Calu3 (cell line): ENCODE measurements around the gene CCR5AS.

Experiments
- BruUV-seq: library from RNA; stranded (reverse); fragments of 400-500 nt; replicated peaks from 2 replicates; lab custom pipeline; 2021; lab: Mats Ljungman, UMichigan
- CTCF ChIA-PET: fragments of 300-600 bp; sonication (Branson Sonifier 250); formaldehyde crosslinking; loops from one replicate; lab custom pipeline; 2022; ENCODE audit warnings: antibody characterized with exemption; lab: Charles Lee
- DNase-seq: peaks from one replicate; pipeline ENCODE4 v3.0.0; 2022
- H3K27ac Mint-ChIP-seq: one replicate; pipeline ENCODE4 v1.8.0; 2022; ENCODE audit warnings: mixed read lengths; ENCODE audit not compliant: unreplicated experiment
- H3K27me3 Mint-ChIP-seq: one replicate; pipeline ENCODE4 v1.8.0; 2022; ENCODE audit warnings: mixed read lengths; ENCODE audit not compliant: unreplicated experiment
- H3K36me3 Mint-ChIP-seq: one replicate; pipeline ENCODE4 v1.8.0; 2022; ENCODE audit warnings: mild to moderate bottlenecking, moderate library complexity, mixed read lengths; ENCODE audit not compliant: insufficient read depth, unreplicated experiment
- H3K4me1 Mint-ChIP-seq: one replicate; pipeline ENCODE4 v1.8.0; 2022; ENCODE audit warnings: mild to moderate bottlenecking, low read depth, mixed read lengths; ENCODE audit not compliant: unreplicated experiment
- H3K4me3 Mint-ChIP-seq: one replicate; pipeline ENCODE4 v1.8.0; 2022; ENCODE audit warnings: mild to moderate bottlenecking, low read depth, moderate library complexity, mixed read lengths; ENCODE audit not compliant: unreplicated experiment
- H3K9me3 Mint-ChIP-seq: one replicate; pipeline ENCODE4 v1.8.0; 2022; ENCODE audit warnings: low read depth, mixed read lengths; ENCODE audit not compliant: unreplicated experiment
- CTCF ChIP-seq: fragments of 200-600 bp; IDR thresholded peaks from one replicate; pipeline ENCODE4 v1.8.0; 2022; ENCODE audit warnings: antibody characterized with exemption; ENCODE audit not compliant: unreplicated experiment
- intact Hi-C: fragments of 100-400 bp; cut with micrococcal nuclease; formaldehyde crosslinking; loops from one replicate; pipeline ENCODE4 v1.10.0; 2022; ENCODE audit not compliant: unreplicated experiment

CCR5AS gene

GRCh38 chr3:46422617-46423016, 15.8 kb upstream of the CCR5AS start:
- intact Hi-C loops = no loop called here
- H3K27ac Mint-ChIP-seq = peak overlapping the region; percentile 63
- H3K4me1 Mint-ChIP-seq = peaks cover 26% of the 10 kb centered on the region
- CTCF ChIA-PET = no interaction called here
- H3K4me3 Mint-ChIP-seq = no peak overlapping the region
- peaks cover 6% of the 10 kb centered on the region for H3K36me3 Mint-ChIP-seq
- TF ChIP-seq CTCF = no peak
- no TSS peak for BruUV-seq
- no peaks in the 10 kb centered on the region for H3K27me3 Mint-ChIP-seq
- DNase-seq = peak; percentile 39
- no peaks in the 10 kb centered on the region for H3K9me3 Mint-ChIP-seq

GRCh38 chr3:46420931-46421330, 14.1 kb upstream of the CCR5AS start:
- H3K27ac Mint-ChIP-seq = no peak overlapping the region
- no TSS peak for BruUV-seq
- DNase-seq = no peak
- intact Hi-C loops = no loop called here
- H3K4me3 Mint-ChIP-seq = no peak overlapping the region
- H3K36me3 Mint-ChIP-seq = peaks cover 6% of the 10 kb centered on the region
- no peaks in the 10 kb centered on the region for H3K9me3 Mint-ChIP-seq
- H3K4me1 Mint-ChIP-seq = peaks cover 26% of the 10 kb centered on the region
- no peaks in the 10 kb centered on the region for H3K27me3 Mint-ChIP-seq
- CTCF ChIA-PET = no interaction called here
- no peak for TF ChIP-seq CTCF

- Mint-ChIP-seq H3K36me3 (peaks cover 6% of the 10 kb centered on the region), H3K27me3 (no peaks in the 10 kb centered on the region), H3K4me3 (no peak overlapping the region), H3K4me1 (peaks cover 27% of the 10 kb centered on the region), H3K9me3 (no peaks in the 10 kb centered on the region), H3K27ac (no peak overlapping the region)
- CTCF ChIA-PET = no interaction called here
- DNase-seq = no peak
- intact Hi-C loops = no loop called here
- no peak for TF ChIP-seq CTCF
- no TSS peak for BruUV-seq
These were observed 12.9 kb upstream of the CCR5AS start for GRCh38 chr3:46419816-46420215.

- DNase-seq = no peak
- BruUV-seq = no TSS peak
- H3K4me1 Mint-ChIP-seq = peaks cover 18% of the 10 kb centered on the region
- CTCF ChIA-PET = no interaction called here
- no peak overlapping the region for H3K27ac Mint-ChIP-seq
- intact Hi-C loops = no loop called here
- TF ChIP-seq CTCF = no peak
- no peaks in the 10 kb centered on the region for H3K36me3 Mint-ChIP-seq
- no peaks in the 10 kb centered on the region for H3K27me3 Mint-ChIP-seq
- H3K9me3 Mint-ChIP-seq = no peaks in the 10 kb centered on the region
- H3K4me3 Mint-ChIP-seq = no peak overlapping the region
These were observed 11.2 kb upstream of the CCR5AS start for GRCh38 chr3:46417841-46418611.
